ENCODE results near the gene TXK. TPM values are rescaled to one million over a fixed set of nuclear protein-coding genes. Genes with fewer than 3 reads are reported as not detected.
A peak's percentile ranks its signal among the peaks of the same experiment; 100 is the strongest.
"Not testable (repeated sequence)": the region's sequence is repeated elsewhere in the genome, so short reads cannot be mapped to it uniquely, and the experiment has no call there.

TXK gene
- total RNA-seq, 1 donor from 2014 or later, result 1.7 TPM

- no peak for TF ChIP-seq CTCF (IDR thresholded peaks at IDR 0.05; ENCODE audit: unreplicated experiment)
- DNase-seq (ENCODE audit: low spot score in 2 of 2, unreplicated experiment in 2 of 2), result no peak
- peaks cover 10% of the 10 kb centered on the region for H3K9me3 Mint-ChIP-seq
- peaks cover 9% of the 10 kb centered on the region for H3K4me1 Mint-ChIP-seq
- no peaks in the 10 kb centered on the region for H3K36me3 Mint-ChIP-seq
- H3K27ac Mint-ChIP-seq, result peak overlapping the region; percentile 35
- H3K27me3 Mint-ChIP-seq (ENCODE audit: low read depth), result no peaks in the 10 kb centered on the region
- no peak overlapping the region for H3K4me3 Mint-ChIP-seq
Measured at GRCh38 chr4:48173056-48173991, 39.3 kb upstream of the TXK start.

DNA sequence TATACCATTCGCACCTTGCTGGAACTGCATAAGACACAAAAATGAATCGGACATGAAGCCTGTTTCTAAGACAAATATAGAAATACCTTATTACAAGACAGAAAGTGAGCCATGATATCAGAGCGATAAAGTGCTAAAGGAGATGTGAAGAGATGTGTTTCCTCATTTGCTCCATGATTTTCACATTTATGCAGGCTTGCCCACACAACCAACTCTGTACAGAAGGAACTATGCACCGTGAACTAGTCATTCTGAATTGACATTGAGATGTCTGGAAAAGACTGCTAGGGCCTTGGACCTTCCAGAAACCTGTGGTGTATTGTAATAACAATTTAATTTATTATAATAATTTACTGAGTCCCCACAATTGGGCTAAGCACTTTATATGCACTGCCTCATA is 38.6 kb upstream of the TXK start:
- Mint-ChIP-seq H3K27me3 (ENCODE audit: low read depth) (no peaks in the 10 kb centered on the region), H3K9me3 (peaks cover 3% of the 10 kb centered on the region), H3K36me3 (peaks cover 4% of the 10 kb centered on the region), H3K4me3 (no peak overlapping the region), H3K27ac (no peak overlapping the region), H3K4me1 (peaks cover 9% of the 10 kb centered on the region)
- no peak for TF ChIP-seq CTCF (IDR thresholded peaks at IDR 0.05; ENCODE audit: unreplicated experiment)
- no peak for DNase-seq (ENCODE audit: low spot score in 2 of 2, unreplicated experiment in 2 of 2)

- H3K4me3 Mint-ChIP-seq, result no peak overlapping the region
- H3K4me1 Mint-ChIP-seq, result peaks cover 9% of the 10 kb centered on the region
- no peak for DNase-seq (ENCODE audit: low spot score in 2 of 2, unreplicated experiment in 2 of 2)
- no peak overlapping the region for H3K27ac Mint-ChIP-seq
- H3K27me3 Mint-ChIP-seq (ENCODE audit: low read depth), result no peaks in the 10 kb centered on the region
- H3K9me3 Mint-ChIP-seq, result no peaks in the 10 kb centered on the region
- H3K36me3 Mint-ChIP-seq, result peaks cover 5% of the 10 kb centered on the region
- no peak for TF ChIP-seq CTCF (IDR thresholded peaks at IDR 0.05; ENCODE audit: unreplicated experiment)
Measured at GRCh38 chr4:48169636-48170035, 35.6 kb upstream of the TXK start.

DNA sequence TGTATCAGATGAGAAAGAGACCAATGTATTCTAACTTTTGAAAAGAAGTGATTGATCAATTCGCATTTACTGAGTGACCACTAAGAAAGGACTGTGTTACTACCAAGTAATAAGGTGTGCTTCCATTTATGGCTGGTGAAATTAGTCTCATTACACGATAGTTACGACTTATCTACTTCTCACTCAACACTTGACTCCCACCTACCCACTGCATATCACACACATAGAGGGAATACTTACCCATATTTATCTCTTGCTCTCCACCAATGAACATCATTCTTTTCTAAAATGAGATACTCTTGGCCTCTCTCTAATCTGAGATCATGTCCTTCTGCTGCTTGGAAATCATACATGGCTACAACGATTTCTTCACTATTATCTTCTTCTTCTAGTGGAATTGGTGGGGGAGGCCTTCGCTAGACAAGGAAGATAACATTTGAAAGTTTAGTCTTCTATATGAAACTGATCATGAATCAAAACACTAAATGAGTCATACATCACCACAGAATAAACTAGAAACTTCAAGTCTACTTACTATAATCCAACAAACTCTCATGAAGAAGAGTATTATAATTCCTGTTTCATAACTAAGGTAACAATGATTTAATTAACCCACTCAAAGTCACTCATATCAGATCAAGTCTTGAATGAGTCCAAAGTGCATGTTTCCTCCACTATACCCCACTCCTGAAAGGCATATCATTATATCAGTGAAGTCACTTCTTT is 33.7 kb upstream of the TXK start:
- no peak for DNase-seq (ENCODE audit: low spot score in 2 of 2, unreplicated experiment in 2 of 2)

DNA sequence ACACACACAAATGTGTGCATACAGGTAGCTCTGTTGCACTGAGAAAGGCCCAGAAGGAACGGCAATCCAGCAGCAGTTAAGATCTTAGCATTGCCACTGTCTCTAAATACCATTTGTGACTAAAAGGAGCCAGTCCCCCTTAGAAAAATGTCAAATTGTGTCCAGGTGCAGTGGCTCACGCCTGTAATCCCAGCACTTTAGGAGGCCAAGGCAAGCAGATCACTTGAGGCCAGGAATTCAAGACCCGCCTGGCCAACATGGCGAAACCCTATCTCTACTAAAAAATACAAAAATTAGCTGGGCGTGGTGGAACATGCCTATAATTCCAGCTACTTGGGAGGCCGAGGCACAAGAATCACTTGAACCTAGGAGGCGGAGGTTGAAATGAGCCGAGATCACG is 30.5 kb upstream of the TXK start:
- not testable (repeated sequence) for H3K4me3 Mint-ChIP-seq; H3K9me3 Mint-ChIP-seq; DNase-seq (ENCODE audit: low spot score in 2 of 2, unreplicated experiment in 2 of 2); H3K4me1 Mint-ChIP-seq; H3K27ac Mint-ChIP-seq; H3K36me3 Mint-ChIP-seq; H3K27me3 Mint-ChIP-seq (ENCODE audit: low read depth)

More for the DNA sequence above, 33.7 kb upstream of the TXK start:
- Mint-ChIP-seq H3K27me3 (ENCODE audit: low read depth) (no peaks in the 10 kb centered on the region), H3K9me3 (no peaks in the 10 kb centered on the region), H3K4me1 (no peaks in the 10 kb centered on the region), H3K27ac (no peak overlapping the region), H3K36me3 (peaks cover 5% of the 10 kb centered on the region), H3K4me3 (no peak overlapping the region)
- TF ChIP-seq CTCF (IDR thresholded peaks at IDR 0.05; ENCODE audit: unreplicated experiment), result no peak

- peaks cover 9% of the 10 kb centered on the region for H3K36me3 Mint-ChIP-seq
- no peak for TF ChIP-seq CTCF (IDR thresholded peaks at IDR 0.05; ENCODE audit: unreplicated experiment)
- H3K4me1 Mint-ChIP-seq, result no peaks in the 10 kb centered on the region
- no peaks in the 10 kb centered on the region for H3K27me3 Mint-ChIP-seq (ENCODE audit: low read depth)
- H3K27ac Mint-ChIP-seq, result no peak overlapping the region
- H3K9me3 Mint-ChIP-seq, result peaks cover 8% of the 10 kb centered on the region
- H3K4me3 Mint-ChIP-seq, result no peak overlapping the region
- DNase-seq (ENCODE audit: low spot score in 2 of 2, unreplicated experiment in 2 of 2), result no peak
Measured at GRCh38 chr4:48163746-48164145, 29.7 kb upstream of the TXK start.

Measured in mesothelial cell of epicardium (in vitro differentiated cells).